ENCODE measurements around the gene TXNDC11. TPM values are rescaled to one million over a fixed set of nuclear protein-coding genes. Genes with fewer than 3 reads are reported as not detected.

TXNDC11 gene
- total and polyA plus RNA-seq, 9 of the 15 experiments (the other 6 are each of a cell fraction or from before 2014, with no cell fraction given) = 0.66 to 32.6 (median 26.2) TPM

DNA sequence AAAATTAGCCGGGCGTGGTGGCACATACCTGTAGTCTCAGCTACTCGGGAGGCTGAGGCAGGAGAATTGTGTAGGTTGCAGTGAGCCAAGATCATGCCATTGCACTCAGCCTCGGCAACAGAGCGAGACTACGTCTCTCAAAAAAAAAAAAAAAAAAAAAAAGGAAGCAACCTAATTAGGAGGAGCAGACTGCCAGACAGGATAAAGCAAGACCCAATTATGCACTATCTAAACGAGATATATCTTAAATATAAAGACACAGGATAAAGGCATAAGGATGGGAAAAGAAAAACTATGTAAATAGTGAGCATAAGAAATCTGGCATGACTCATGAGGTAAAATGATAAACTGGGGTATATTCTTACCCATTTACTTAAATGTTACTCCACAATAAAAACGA, 4.9 kb downstream of the TXNDC11 start:
- Histone ChIP-seq H2AFZ (ENCODE audit: low read depth, low read length) (no peak overlapping the region), H3K9ac (ENCODE audit: insufficient read depth in 1 of 2, low read depth in 2 of 2, low read length in 2 of 2) (no peak overlapping the region), H3K9me3 (replicated peaks; ENCODE audit: control insufficient read depth, insufficient read depth, low read depth, low read length) (no peaks in the 10 kb centered on the region), H3K4me1 (replicated peaks in 1 of 2; ENCODE audit: control insufficient read depth in 2 of 2, insufficient read depth in 2 of 2, low read length in 2 of 2) (peaks cover 9 to 26% of the 10 kb centered on the region in 2 experiments; a peak in 4 of 5 replicates), H3K4me3 (no peak overlapping the region), H3K27ac (ENCODE audit: extremely low read depth, low read depth, low read length) (no peak overlapping the region), H3K27me3 (ENCODE audit: control insufficient read depth in 2 of 2, insufficient read depth in 2 of 2, low read length in 2 of 2) (no peaks in the 10 kb centered on the region), H3K4me2 (ENCODE audit: insufficient read depth, low read length) (no peak overlapping the region), H3K79me2 (ENCODE audit: control insufficient read depth, insufficient read depth, low read length) (peaks cover 58% of the 10 kb centered on the region), H3K9me1 (ENCODE audit: control insufficient read depth, insufficient read depth, low read length) (no peaks in the 10 kb centered on the region), H3K36me3 (ENCODE audit: control insufficient read depth, insufficient read depth, low read length) (peaks cover 66% of the 10 kb centered on the region), H4K20me1 (replicated peaks; ENCODE audit: control insufficient read depth, insufficient read depth, low read length) (peaks cover 26% of the 10 kb centered on the region)
- no peak for ATAC-seq
- TF ChIP-seq ZNF174 (CRISPR knock-in tag; IDR thresholded peaks at IDR 0.05) (no peak), ZNF197 (CRISPR knock-in tag; IDR thresholded peaks at IDR 0.05; ENCODE audit: low read depth) (no peak), SP2 (IDR thresholded peaks at IDR 0.05; ENCODE audit: extremely low read depth, low read depth, low read length, poor library complexity, severe bottlenecking) (no peak), ZKSCAN8 (CRISPR knock-in tag; IDR thresholded peaks at IDR 0.05) (no peak)
- ChIA-PET CTCF (ENCODE audit: low intra/inter-chr PET ratio) (no interaction called here), POLR2A (interaction anchor here (0.6 to 1.0 kb wide), 3 partner anchors 30 to 486 kb away, joined by 3 to 4 read pairs (median 3); no protein-coding TSS in a partner anchor)
- no peak for FAIRE-seq
- intact Hi-C loops (cut with micrococcal nuclease) = no loop called here
- BruUV-seq (replicated peaks) = no TSS peak
- 79% methylated on average over 8 of the region's 8 CpGs for WGBS (ENCODE audit: insufficient coverage, low coverage, missing lambda C conversion rate)
- DNase-seq (ENCODE audit: extremely low read depth in 1 of 4, low spot score in 3 of 4) = no peak
- in situ Hi-C loops (cut with MboI) = no loop called here

DNA sequence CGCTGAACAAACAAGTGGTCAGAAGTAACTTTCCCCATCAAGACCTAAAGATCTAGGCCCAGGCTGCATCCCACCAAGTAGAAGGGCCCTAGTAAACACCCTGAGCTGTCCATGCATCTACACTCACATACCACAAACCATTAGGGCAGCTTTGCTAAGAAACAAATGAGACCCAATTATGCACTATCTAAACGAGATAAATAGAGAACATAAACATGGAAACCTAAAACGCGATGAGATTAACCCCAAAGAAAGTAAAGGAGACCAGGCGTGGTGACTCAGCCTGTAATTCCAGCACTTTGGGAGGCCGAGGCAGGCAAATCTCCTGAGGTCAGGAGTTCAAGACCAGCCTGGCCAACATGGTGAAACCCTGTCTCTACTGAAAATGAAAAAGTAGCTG, 5.8 kb downstream of the TXNDC11 start:
- FAIRE-seq (no peak), ATAC-seq (no peak), DNase-seq (ENCODE audit: extremely low read depth in 1 of 4, low spot score in 3 of 4) (no peak)
- Histone ChIP-seq H3K4me2 (ENCODE audit: insufficient read depth, low read length) (no peak overlapping the region), H3K9me3 (replicated peaks; ENCODE audit: control insufficient read depth, insufficient read depth, low read depth, low read length) (no peaks in the 10 kb centered on the region), H3K9me1 (ENCODE audit: control insufficient read depth, insufficient read depth, low read length) (no peaks in the 10 kb centered on the region), H3K4me3 (no peak overlapping the region), H3K27ac (ENCODE audit: extremely low read depth, low read depth, low read length) (no peak overlapping the region), H3K36me3 (ENCODE audit: control insufficient read depth, insufficient read depth, low read length) (peaks cover 74% of the 10 kb centered on the region), H3K9ac (ENCODE audit: insufficient read depth in 1 of 2, low read depth in 2 of 2, low read length in 2 of 2) (no peak overlapping the region), H3K4me1 (replicated peaks in 1 of 2; ENCODE audit: control insufficient read depth in 2 of 2, insufficient read depth in 2 of 2, low read length in 2 of 2) (peaks cover under 1 to 26% of the 10 kb centered on the region in 2 experiments; a peak in 4 of 5 replicates), H3K79me2 (ENCODE audit: control insufficient read depth, insufficient read depth, low read length) (peaks cover 52% of the 10 kb centered on the region), H3K27me3 (ENCODE audit: control insufficient read depth in 2 of 2, insufficient read depth in 2 of 2, low read length in 2 of 2) (no peaks in the 10 kb centered on the region), H2AFZ (ENCODE audit: low read depth, low read length) (no peak overlapping the region), H4K20me1 (replicated peaks; ENCODE audit: control insufficient read depth, insufficient read depth, low read length) (peaks cover 26% of the 10 kb centered on the region)
- no TSS peak for BruUV-seq (replicated peaks)
- CTCF ChIA-PET (ENCODE audit: low intra/inter-chr PET ratio) = interaction anchor here (1.0 kb wide), 1 partner anchor 205 kb away, joined by 3 read pairs; no protein-coding TSS in a partner anchor
- POLR2A ChIA-PET = interaction anchor here (0.6 to 1.2 kb wide), 7 partner anchors 11 to 485 kb away, joined by 3 to 6 read pairs (median 4); no protein-coding TSS in a partner anchor
- in situ Hi-C loops (cut with MboI) (no loop called here), intact Hi-C loops (cut with micrococcal nuclease) (no loop called here)
- WGBS (ENCODE audit: insufficient coverage, low coverage, missing lambda C conversion rate) = 45% methylated on average over 6 of the region's 6 CpGs
- TF ChIP-seq PRPF4 (IDR thresholded peaks at IDR 0.05; ENCODE audit: insufficient read depth, low read depth, low read length, poor library complexity, severe bottlenecking) (no peak), ARID1B (IDR thresholded peaks at IDR 0.05) (no peak), TAF1 (IDR thresholded peaks at IDR 0.05; ENCODE audit: control insufficient read depth, extremely low read depth, insufficient read depth, low read length, severe bottlenecking) (no peak)
- TF ChIP-seq, protein P1, sequence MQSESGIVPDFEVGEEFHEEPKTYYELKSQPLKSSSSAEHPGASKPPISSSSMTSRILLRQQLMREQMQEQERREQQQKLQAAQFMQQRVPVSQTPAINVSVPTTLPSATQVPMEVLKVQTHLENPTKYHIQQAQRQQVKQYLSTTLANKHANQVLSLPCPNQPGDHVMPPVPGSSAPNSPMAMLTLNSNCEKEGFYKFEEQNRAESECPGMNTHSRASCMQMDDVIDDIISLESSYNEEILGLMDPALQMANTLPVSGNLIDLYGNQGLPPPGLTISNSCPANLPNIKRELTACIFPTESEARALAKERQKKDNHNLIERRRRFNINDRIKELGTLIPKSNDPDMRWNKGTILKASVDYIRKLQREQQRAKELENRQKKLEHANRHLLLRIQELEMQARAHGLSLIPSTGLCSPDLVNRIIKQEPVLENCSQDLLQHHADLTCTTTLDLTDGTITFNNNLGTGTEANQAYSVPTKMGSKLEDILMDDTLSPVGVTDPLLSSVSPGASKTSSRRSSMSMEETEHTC (IDR thresholded peaks at IDR 0.05) = no peak
- TF ChIP-seq, protein P2, sequence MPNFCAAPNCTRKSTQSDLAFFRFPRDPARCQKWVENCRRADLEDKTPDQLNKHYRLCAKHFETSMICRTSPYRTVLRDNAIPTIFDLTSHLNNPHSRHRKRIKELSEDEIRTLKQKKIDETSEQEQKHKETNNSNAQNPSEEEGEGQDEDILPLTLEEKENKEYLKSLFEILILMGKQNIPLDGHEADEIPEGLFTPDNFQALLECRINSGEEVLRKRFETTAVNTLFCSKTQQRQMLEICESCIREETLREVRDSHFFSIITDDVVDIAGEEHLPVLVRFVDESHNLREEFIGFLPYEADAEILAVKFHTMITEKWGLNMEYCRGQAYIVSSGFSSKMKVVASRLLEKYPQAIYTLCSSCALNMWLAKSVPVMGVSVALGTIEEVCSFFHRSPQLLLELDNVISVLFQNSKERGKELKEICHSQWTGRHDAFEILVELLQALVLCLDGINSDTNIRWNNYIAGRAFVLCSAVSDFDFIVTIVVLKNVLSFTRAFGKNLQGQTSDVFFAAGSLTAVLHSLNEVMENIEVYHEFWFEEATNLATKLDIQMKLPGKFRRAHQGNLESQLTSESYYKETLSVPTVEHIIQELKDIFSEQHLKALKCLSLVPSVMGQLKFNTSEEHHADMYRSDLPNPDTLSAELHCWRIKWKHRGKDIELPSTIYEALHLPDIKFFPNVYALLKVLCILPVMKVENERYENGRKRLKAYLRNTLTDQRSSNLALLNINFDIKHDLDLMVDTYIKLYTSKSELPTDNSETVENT (CRISPR knock-in tag; IDR thresholded peaks at IDR 0.05) = no peak
- TF ChIP-seq, protein P3, sequence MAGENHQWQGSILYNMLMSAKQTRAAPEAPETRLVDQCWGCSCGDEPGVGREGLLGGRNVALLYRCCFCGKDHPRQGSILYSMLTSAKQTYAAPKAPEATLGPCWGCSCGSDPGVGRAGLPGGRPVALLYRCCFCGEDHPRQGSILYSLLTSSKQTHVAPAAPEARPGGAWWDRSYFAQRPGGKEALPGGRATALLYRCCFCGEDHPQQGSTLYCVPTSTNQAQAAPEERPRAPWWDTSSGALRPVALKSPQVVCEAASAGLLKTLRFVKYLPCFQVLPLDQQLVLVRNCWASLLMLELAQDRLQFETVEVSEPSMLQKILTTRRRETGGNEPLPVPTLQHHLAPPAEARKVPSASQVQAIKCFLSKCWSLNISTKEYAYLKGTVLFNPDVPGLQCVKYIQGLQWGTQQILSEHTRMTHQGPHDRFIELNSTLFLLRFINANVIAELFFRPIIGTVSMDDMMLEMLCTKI (IDR thresholded peaks at IDR 0.05; ENCODE audit: partially characterized antibody) = no peak
